SU-DHL-6 (cell line): Measurements from ENCODE around the gene C14orf132.

Source experiments
- H2AFZ ChIP-seq: fragments of 200-600 bp; sonication (generic); 2 replicates; pipeline ENCODE4 v1.6.1; 2014; ENCODE audit warnings: low read depth, mild to moderate bottlenecking, moderate library complexity, mixed read lengths, antibody characterized with exemption, low read length; ENCODE audit not compliant: severe bottlenecking
- H3F3A ChIP-seq: fragments of 200-600 bp; shearing (Covaris generic); 2 replicates; pipeline ENCODE4 v1.6.0; 2016; ENCODE audit warnings: antibody characterized with exemption, mild to moderate bottlenecking; ENCODE audit not compliant: insufficient read depth
- H3K27ac ChIP-seq: fragments of 200-600 bp; sonication (generic); 2 replicates; pipeline ENCODE4 v1.5.1; 2016; ENCODE audit warnings: low read depth, mild to moderate bottlenecking, low read length, moderate library complexity, mixed read lengths
- H3K27me3 ChIP-seq: fragments of 200-600 bp; sonication (generic), shearing (Covaris generic); 2 replicates; pipeline ENCODE4 v1.6.0; 2014; ENCODE audit warnings: mild to moderate bottlenecking, low read length
- H3K36me3 ChIP-seq: fragments of 200-600 bp; sonication (generic); 2 replicates; pipeline ENCODE4 v1.6.1; 2014; ENCODE audit warnings: mild to moderate bottlenecking, low read length, mixed read lengths
- H3K4me2 ChIP-seq: fragments of 300-600, 200-600 bp; shearing (Covaris generic), sonication (generic); 2 replicates; pipeline ENCODE4 v1.6.0; 2014; ENCODE audit warnings: low read length, low read depth, mild to moderate bottlenecking; ENCODE audit not compliant: poor library complexity, severe bottlenecking
- H3K4me3 ChIP-seq: fragments of 200-600 bp; sonication (generic); 2 replicates; pipeline ENCODE4 v1.5.1; 2014; ENCODE audit warnings: antibody characterized with exemption, low read length, mild to moderate bottlenecking, mixed read lengths; ENCODE audit not compliant: insufficient read depth, poor library complexity, severe bottlenecking
- H3K79me2 ChIP-seq: fragments of 200-600 bp; sonication (generic); 2 replicates; pipeline ENCODE4 v1.6.1; 2014; ENCODE audit warnings: mild to moderate bottlenecking, low read length, moderate library complexity; ENCODE audit not compliant: insufficient read depth
- H3K9ac ChIP-seq: fragments of 200-600 bp; sonication (generic); 2 replicates; pipeline ENCODE4 v1.7.0; 2014; ENCODE audit warnings: mild to moderate bottlenecking, low read length
- H3K9me2 ChIP-seq: fragments of 200-600 bp; sonication (generic); replicated peaks from 2 replicates; pipeline ENCODE4 v1.6.1; 2014; ENCODE audit warnings: low read length; ENCODE audit not compliant: insufficient read depth
- H3K9me3 ChIP-seq: fragments of 200-600 bp; sonication (generic); 2 replicates; pipeline ENCODE4 v1.6.1; 2014; ENCODE audit warnings: low read length, mixed read lengths; ENCODE audit not compliant: insufficient read depth
- H4K20me1 ChIP-seq: fragments of 200-600 bp; sonication (generic); 2 replicates; pipeline ENCODE4 v1.6.1; 2014; ENCODE audit warnings: low read depth, mild to moderate bottlenecking, antibody characterized with exemption, low read length, moderate library complexity, mixed read lengths
- CTCF ChIP-seq: fragments of 200-600 bp; sonication (generic); IDR thresholded peaks from one replicate; pipeline ENCODE4 v1.5.1; 2017; ENCODE audit warnings: antibody characterized with exemption, mild to moderate bottlenecking, low read length, moderate library complexity; ENCODE audit not compliant: insufficient read depth, poor library complexity, severe bottlenecking
- EZH2phosphoT487 ChIP-seq: fragments of 200-600 bp; sonication (generic), shearing (Covaris generic); conservative IDR thresholded peaks from 2 replicates; pipeline ENCODE4 v1.6.1; 2018; ENCODE audit warnings: mild to moderate bottlenecking, antibody characterized with exemption, low read length, moderate library complexity, mixed read lengths

Gene C14orf132

DNA sequence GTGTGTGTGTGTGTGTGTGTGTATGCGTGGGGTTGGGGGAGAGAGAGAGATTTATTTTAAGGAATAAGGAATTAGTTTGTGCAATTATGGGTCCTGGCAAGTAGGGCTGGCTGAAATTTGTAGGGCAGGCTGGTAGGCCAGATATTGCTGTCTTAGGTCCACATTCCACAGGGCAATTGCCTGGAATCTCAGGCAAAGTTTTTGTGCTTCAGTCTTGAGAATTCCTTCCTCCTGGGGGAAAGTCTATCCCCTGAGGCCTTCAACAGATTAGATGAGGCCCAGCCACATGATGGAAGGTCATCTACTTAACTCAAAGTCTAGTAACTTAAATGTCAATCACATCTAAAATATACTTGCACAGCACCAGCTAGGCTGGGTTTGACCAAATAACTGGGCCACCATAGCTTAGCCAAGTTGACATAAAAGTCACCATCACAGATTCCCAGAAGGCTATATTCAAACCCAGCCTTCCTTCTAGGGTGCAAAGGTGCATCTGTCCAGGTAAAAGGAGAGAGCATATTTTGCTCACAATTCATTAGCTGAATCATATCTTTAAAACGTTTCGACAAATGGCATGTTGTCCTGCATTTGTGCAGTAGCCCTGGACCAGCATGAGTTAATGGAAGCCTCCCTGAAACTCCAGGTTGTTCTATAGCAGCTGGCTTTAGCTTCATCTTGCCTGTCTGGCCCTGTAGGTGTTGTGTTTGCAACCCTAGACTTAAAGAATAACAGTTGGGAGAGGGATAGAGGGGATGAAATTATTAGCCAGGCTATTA is 63.1 kb downstream of the C14orf132 start:
- no peaks in the 10 kb centered on the region for H3K79me2 ChIP-seq
- H3K27ac ChIP-seq: no peak overlapping the region
- TF ChIP-seq CTCF: no peak
- no peak for TF ChIP-seq EZH2phosphoT487
- H3K4me2 ChIP-seq: no peak overlapping the region
- H3K9me2 ChIP-seq: no peaks in the 10 kb centered on the region
- no peak overlapping the region for H3K9ac ChIP-seq
- no peaks in the 10 kb centered on the region for H3F3A ChIP-seq
- H3K36me3 ChIP-seq: no peaks in the 10 kb centered on the region
- no peaks in the 10 kb centered on the region for H3K27me3 ChIP-seq
- no peak overlapping the region for H3K4me3 ChIP-seq
- no peaks in the 10 kb centered on the region for H3K9me3 ChIP-seq
- no peaks in the 10 kb centered on the region for H4K20me1 ChIP-seq
- H2AFZ ChIP-seq: no peak overlapping the region

DNA sequence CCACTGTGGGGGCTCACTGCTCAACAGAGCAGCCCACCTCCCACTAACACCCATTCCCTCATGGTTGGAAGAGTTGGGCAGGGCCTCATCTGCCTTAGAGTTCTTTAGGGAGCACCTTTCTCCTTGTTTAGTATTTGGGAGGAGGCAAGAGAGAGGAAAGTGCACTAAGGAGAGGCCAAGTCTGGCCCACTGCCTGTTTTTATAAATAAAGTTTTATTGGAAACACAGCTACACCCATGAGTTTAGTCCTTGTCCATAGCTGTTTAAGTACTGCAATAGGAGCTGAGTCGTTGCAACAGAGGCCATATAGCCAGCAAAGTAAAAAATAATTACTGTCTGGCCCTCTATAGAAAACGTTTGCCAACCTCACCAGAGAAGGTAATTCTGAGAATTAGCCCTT is 63.9 kb downstream of the C14orf132 start:
- Histone ChIP-seq H2AFZ (no peak overlapping the region), H3K27me3 (no peaks in the 10 kb centered on the region), H3K4me3 (no peak overlapping the region), H3K9me2 (no peaks in the 10 kb centered on the region), H3K9me3 (no peaks in the 10 kb centered on the region), H4K20me1 (no peaks in the 10 kb centered on the region), H3K4me2 (no peak overlapping the region), H3F3A (no peaks in the 10 kb centered on the region), H3K27ac (no peak overlapping the region), H3K79me2 (no peaks in the 10 kb centered on the region), H3K9ac (no peak overlapping the region), H3K36me3 (no peaks in the 10 kb centered on the region)
- TF ChIP-seq EZH2phosphoT487 (no peak), CTCF (no peak)

DNA sequence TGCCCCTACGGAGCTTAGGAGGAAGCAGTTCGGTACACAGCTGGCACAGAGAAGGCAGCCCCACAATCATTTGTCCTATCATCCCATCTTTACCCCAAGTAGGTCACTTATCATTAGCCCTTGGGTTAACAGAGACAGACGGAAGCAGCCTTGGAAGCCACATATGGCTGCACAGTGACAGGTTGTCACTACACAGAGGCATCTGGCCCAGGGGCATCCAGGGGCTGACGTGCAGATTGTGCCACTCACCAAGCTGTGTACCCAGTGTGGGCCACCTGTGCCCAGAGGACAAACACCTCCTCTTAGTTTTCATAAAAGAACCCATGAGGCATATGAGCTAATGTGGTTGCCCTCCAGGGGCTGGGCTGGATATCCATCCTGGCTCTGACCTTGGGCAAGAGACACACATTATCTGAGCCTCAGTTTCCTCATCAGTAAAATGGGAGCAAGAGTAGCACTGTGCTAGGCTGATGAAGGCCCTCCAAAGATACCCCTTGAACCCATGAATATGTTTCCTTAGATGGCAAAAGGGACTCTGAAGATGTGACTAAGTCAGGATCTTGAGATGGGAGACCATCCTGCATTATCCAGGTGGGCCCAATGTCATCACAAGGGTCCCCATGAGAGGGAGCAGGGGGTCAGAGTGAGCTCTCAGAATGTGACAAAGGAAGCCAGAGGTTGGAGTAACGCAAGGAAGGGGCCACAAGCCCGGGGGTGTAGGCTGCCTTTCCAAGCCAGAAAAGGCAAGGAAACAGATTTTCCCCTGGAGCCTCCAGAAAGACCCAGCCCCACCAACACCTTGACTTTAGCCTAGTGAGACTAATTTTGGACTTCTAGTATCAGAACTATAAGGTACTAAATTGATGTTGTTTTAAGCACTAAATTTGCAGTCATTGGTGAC is 64.6 kb downstream of the C14orf132 start:
- Histone ChIP-seq H3K4me3 (no peak overlapping the region), H4K20me1 (no peaks in the 10 kb centered on the region), H3K36me3 (no peaks in the 10 kb centered on the region), H3K9me3 (no peaks in the 10 kb centered on the region), H2AFZ (no peak overlapping the region), H3K9me2 (no peaks in the 10 kb centered on the region), H3F3A (no peaks in the 10 kb centered on the region), H3K79me2 (no peaks in the 10 kb centered on the region), H3K27ac (no peak overlapping the region), H3K4me2 (no peak overlapping the region), H3K27me3 (no peaks in the 10 kb centered on the region), H3K9ac (no peak overlapping the region)
- TF ChIP-seq CTCF (no peak), EZH2phosphoT487 (no peak)
